HG02763 (cell line): Measurements from ENCODE around the gene IRF2.

ENCODE experiments used
- ATAC-seq: cut with Tn5 transposase; IDR thresholded peaks from one replicate; pipeline ENCODE4 v1.9.1; 2021; ENCODE audit warnings: mild to moderate bottlenecking, moderate library complexity; ENCODE audit not compliant: unreplicated experiment

The IRF2 gene

DNA sequence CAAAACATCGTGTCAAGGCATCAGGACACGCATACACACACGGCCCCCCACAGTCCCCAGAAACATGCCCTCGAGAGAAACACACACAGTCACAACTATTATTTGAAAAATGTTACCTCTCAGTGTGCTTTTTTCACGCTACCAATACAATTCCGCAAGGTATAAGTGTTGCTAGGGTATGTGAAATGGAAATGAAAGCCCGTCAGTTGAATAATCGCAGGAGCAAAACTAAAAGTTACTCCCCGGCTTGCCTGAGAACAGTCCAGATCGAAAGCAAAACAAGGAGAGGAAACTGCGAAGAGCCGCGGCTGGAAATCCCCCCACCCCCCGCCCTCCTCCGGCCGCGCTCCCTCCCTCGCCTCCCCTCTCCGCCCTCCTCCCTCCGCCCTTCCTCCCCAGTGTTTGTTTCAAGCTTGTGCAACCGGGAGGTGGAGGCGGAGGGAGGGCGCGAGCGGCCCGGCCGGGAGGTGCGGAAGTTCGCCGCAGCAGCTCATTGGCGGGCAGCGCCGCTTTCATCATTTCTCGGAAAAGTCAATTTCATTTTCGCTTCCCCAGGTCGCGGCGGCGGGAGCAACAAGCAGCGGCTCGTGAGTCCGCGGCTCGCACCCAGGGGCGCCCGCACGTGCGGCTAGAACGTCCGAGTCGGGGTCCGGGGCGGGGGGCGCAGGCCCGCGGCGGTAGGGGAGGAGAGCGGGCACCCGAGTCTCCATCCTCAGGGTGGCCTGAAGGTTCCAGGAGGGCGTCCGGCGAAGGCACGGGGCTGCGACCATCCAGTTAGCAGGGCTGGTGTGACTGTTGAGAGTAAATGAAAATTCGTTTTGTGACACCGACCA, at the start of gene IRF2:
IRF2 (minus strand) TSS at position 288 of the 833 bp plus-strand sequence. CDS start 45,486 bp downstream, outside the sequence.
- ATAC-seq, result peak; percentile 59

DNA sequence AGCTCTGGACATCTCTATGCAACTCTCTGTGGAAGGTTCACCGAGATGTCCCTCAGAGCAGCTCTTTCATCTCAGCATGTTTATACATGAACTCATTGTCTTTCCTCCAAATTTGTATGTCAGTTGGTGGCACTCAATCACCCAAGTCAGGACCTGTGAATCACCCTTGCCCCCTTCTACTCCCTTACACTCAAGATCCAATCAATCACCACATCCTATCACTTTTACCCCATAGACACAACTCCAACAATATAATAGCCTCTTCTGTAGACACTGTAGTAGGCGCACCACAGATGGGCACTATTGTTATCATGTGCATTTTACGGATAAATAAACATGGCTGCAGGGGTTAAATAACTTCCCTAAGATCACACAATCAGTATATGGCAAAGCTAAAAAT, 41.3 kb upstream of the IRF2 start:
- ATAC-seq, result no peak

DNA sequence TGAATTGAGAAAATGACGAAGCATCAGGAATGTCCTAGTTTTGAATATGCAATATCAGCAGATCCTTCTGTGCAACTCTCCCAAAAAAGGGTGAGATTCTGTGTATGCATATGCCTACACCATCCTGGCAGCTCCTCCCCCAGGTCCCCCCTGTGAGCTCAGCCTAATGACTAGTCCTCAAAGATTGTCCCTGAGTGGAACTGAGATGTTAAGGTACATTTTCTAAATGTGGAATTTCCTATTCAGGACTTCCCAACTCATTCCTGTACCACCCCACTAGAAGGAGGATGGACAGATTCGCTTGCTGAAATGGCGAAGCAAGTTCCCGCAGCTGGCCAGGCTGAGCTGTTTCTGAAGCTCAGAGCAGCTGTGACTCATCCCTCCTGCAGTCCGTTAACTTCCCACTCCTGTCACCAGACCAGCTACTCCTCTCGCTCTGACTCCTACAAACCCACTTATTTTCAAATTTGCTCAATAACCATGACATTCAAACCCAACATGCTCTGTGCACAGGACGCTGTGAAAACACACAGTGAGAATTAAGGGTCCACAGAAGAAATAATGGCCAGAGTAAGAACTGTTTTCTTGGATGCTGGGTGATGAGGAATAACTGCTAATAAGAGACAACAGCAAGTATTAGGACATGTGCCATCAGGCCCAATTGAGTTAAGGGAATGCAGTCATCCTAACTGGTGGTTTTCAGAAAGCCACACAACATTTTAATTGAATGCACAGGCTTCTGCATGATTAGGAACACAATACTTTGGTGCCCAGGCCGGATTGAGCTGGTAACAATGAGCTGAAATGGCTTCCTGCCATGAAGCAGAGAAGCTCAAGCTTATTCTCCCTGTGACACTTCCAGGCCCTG, 40.0 kb upstream of the IRF2 start:
- peak; percentile 96 for ATAC-seq

DNA sequence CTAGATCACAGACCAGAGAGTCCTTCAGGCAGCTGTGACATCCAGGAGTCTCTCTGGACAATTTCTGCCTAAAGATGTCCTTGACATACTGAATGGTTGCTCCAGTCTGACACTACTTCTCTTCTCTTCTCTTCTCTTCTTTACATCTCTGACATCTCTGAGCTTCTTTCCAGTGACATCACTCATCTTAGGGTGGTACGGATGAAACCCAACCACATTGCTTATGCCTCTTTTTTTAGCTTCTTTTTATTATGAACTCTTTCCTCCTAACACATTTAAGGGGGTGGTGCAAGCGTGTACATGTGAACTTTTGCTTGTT, 39.4 kb upstream of the IRF2 start:
- peak; percentile 16 for ATAC-seq

DNA sequence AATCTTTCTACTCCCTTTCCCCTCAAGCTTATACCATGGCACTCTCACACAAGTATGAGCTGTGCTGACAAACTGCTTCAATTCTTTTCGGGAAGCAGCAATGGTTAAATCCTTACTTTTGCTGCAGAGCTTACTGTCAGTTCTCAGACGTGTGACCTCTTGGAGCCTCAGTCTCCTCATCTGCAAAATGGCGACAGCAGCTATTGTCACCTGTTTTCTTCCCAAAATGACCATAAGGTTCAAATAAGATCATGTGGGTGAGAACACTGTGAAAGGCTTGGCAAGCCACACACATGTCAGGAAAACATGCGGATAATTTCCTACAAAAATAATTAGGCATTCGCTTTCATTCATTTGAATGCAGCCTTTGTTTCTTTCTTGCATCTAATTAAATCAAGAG, 36.8 kb upstream of the IRF2 start:
- ATAC-seq, result no peak

DNA sequence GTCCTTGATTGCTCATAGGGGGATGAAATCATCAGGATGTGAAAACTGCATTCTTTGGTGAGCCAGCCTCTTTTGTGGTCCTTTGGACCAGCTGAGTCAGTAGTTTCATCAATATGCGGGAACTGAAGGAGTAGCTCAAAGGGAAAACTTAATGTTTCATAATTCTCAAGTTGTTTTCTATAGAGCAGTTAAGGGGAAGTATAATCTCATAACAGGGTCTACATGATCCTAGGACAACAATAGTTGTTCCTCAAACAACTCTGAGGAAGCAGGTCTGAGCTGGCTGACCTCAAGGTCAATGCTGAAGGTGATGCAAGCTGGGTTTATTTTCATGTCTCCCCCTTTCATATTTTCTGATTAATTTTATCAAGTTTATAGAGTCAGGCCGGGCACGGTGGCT, 36.1 kb upstream of the IRF2 start:
- no peak for ATAC-seq

DNA sequence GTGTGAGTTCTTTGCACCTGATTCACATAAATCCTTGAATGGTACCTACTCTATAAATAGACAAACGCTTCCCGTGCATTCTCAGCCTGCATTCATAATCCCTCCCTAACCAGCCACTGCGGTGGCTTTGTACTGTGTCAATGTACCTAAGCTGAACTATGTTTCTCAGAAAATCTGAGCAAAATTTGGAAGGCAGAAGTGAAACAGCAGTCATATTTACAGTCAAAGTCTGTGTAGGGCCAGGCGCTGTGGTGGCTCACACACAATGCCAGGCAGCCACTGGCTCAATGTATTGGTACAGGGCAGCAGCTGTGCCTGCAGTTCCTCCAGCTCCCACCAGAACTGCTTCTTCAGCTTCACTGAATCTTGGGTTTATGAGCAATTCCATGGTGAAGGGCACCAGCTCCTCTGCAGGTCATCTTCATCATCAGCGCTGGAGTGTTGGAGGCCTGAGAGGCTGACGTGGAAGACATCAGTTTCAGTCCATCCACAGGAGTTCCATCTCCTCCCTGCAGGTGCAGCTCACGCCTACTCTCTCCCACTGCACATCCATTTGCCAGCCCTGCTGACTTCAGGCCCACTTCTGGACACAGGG, 32.3 kb upstream of the IRF2 start:
- peak; percentile 96 for ATAC-seq

DNA sequence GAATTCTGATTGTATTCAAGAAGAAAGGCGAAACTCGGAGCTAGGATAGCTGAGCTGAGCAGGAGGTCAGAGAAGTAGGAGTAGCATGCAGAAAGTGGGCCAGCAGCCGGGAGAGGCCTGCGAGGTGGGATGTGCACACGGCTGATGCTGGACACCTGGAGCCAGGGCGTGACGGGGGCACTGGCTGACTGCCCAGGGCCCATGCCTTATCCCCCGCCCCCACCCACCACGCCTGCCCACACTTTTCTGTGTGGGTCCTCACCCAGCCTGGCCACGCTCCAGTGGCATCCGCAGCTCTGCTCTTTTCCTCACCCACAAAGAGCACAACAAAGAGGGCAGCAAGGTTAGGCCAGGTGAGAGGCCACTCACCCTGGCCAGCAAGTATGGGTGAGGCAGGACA, 30.0 kb upstream of the IRF2 start:
- no peak for ATAC-seq

DNA sequence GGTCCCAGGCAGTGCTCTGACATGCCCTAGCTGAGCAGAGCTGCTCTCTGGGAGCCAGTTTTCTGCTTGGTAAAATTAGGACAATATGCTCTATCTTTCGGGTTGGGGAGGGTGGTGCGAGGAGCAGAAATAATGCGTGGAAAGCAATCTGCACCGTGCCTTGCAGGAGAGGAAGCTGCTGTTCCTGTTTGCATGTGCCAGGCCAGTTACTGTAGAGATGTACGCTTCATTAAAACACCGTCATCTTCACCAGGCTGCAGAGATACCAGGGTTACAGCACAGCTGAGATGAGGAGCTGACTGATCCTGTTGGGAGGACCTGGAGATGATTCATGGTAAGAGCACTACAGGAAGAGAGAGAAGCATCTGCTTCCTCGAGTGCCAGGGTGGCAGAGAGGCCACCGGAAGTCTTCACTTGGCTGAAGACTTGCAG, 29.5 kb upstream of the IRF2 start:
- ATAC-seq, result no peak

DNA sequence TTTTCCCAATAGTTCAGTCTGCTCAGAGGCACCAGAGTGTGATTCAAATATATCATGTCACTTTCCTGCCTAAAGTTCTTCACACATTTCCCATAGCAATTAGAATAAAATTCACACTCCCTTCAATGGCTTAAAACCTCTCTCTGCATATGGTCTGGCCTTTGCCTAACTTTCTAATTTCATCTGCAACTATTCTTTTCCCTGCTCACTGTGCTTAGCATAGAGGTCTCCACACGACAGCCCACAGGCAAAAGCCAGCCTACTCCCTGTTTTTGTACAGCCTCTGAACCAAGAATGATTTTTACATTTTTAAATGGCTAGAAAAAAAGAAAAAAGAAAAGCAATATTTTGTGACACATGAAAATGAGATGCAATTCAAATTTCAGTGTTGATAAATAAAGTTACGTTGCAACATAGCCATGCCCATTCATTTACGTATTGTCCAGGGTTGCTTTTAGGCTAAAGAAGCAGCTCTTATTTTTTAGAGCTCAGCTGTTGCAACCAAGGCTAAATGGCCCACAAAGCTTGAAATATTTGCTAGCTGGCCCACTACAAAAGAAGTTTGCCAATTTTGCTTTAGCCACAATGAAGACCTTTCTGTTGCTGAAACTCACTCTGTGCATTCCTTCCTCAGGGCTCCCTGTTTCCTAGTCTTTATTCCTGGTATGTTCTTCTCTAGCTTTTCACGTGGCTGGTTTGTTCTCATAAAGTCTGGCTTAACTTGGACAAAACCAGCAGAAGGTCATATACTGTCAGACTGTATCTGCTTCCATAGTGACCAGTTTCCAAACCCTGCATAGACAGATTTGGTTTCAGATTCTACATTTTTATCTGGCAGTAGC, 26.6 kb upstream of the IRF2 start:
- ATAC-seq, result no peak

DNA sequence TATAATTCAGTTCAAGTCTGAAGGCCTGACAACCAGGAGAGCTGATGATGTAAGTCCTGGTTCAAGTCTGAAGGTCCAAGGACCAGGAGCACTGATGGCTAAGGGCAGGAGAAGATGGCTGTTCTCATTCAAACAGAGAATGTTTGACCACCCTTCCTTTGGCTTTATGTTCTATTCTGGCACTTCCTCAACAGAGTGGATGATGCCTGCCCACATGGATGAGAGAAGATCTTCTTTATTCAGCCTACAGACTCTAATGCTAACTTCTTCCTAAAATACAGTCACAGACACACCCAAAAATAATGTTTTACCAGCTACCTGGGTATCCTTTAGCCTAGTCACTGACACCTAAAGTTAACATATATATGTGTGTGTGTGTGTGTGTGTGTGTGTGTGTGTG, 25.6 kb upstream of the IRF2 start:
- no peak for ATAC-seq

DNA sequence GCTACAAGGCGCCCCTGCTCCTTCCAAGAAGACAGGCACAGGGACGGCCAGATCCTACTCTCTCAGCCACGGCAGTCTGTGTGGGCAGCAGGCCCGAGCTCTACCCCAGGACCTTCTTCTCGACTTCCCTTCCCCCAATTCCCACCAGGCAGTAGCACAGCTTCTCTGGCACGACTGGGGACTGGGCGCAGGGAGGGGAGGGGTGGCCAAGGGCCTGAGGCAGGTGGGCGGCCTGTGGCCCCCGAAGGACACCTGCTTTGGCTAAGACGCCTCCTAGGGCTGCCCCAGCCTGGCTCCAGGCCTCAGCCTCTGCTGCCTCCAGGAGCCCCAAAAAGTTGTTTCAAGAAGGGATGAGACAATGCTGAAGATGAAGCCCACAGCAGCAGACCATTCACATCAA, 24.2 kb upstream of the IRF2 start:
- no peak for ATAC-seq

DNA sequence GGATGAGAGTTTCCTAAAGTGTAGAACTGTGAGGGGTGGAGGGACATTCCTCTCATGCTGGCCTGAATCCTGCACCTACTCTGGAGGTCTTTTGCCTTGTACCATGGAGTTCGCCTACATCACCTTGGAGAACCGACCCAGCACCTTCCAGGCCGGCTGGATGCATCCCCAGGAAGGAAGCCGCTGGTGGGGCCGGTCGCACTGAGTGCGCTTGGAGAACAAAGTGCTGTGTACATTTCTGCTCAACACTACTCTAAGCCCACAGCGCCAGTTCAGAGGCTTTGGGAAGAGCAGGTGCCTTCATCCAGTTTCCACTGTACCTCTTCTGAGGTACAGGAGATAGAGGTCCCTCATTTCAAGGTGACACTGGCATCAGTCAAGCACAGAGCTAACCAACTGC, 15.4 kb upstream of the IRF2 start:
- ATAC-seq, result no peak

DNA sequence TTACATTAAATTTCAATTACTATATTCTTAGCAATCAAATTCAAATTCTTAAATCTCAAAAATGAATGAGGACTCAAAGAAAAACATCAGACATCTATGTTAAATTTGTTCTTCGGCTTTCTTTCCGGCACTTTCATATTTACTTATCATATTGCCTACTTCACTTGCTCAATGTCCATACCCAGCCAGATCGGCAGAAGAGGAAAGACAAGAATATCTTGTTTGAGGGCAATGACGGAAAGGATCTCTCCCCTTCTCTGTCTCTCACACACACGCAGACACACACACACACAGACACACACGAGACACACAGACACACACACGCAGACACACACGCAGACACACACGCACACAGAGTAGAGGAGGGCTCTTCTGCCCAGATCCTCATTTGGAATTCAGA, 13.2 kb upstream of the IRF2 start:
- no peak for ATAC-seq

DNA sequence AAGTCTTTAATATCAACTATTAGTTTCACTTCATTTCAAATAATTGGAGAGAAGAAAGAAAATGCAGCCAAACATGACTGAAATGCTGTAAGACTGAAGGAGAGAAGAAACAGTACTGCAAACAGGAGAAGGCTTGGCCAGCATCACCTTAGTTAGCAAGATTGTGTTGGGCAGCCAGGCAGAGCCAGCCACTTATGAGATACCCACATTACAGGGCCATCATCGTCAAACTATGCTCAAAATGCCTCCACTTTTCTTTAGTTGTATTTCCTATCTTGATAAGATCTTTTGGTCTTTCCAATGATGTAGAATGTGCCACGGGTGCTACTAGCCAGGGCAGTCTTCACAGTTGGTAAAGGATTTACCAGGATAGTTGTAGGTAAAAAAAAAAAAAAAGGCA, 10.9 kb upstream of the IRF2 start:
- ATAC-seq, result no peak

DNA sequence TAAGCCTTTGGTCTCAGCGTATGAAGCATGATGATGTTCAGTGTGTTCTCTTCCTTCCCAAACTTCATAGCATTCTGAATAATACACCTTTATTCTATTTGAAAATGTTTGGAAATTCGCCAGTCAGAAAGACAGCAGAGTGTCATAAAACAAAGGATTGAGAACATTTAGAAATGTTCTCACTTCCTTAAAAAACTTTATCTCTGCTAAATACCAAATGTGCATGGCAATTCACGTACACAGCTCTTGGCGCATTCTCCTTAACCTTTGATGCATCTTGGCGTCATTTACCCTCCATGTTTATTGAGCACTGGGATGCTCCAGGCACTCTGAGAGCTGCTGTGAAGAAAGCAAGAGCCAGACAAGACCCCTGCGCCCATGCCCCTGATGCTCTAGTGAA, 7.2 kb upstream of the IRF2 start:
- ATAC-seq, result no peak

DNA sequence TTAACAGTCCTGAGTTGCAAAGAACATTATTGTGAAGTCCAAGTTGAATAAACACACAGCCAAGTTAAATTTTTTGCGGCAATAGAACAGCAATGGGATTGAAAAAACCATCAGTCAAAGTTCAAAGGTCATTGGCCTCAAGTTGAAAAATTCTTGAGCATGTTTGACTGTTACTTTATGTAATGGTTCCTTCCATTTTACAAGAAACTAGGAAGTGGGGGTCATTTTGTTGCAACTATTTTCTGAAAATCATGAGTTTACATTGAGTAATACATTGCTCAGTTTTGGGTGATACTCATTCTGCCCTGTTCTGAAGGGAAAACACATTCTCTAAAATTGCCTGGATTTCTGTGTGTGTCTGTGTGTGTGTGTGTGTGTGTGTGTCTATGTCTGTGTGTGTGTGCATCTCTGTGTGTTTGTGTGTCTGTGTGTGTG, 5.2 kb upstream of the IRF2 start:
- ATAC-seq, result no peak

DNA sequence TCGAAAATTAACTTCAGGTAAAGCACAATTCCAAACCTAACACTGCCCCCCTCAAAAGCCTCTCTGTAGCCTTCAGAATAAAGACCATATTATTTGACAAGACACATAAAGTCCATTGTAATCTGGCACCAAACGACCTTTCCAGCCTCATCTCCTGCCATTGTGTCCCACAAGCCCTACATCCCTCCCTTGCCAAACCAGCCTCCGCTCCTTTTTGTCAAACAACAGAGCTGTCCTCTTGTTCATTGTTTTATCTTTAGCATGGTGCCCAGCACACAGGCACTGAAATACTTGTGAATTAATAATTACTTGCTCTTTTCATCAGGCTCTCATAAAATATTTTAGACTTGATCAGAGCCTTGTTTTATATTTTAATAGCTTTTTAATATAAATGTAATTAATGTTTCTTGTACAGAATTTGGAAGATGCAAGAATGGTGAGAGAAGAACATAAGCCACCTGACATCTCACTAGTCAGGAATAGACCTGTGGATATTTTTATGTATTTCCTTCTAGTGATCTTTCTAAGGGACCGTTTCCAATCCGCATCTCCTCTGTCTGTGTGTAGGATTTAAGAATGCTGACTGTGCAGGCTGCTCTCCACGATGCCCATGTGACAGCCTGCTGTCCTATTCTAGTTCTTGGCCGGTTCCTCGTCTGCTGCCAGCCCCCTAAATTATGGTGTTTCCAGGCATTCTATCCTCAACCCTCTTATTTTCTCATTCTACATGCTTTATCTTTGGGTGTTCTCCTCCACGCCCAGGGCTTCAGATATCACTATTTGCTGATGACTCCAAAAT, 3.0 kb upstream of the IRF2 start:
- ATAC-seq, result no peak

DNA sequence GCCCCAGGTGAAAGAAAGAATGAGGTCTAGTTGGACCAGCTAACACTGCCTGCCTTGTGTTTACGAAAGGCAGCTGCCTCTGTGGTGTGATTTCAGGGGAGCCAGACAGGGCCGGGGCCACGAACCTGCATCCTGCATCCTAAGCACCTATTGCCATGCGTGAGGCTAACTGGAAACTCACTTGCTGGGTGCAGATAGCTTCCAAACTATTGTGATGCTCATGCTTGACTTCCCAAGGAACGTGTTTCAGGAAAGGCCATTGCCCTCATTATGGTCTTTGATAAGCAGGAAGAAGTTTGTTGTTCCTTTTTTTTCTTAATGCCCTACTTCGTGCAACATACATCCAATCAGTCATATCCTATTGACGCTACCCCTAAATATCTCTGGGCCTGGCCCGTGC, 2.3 kb upstream of the IRF2 start:
- ATAC-seq, result no peak

DNA sequence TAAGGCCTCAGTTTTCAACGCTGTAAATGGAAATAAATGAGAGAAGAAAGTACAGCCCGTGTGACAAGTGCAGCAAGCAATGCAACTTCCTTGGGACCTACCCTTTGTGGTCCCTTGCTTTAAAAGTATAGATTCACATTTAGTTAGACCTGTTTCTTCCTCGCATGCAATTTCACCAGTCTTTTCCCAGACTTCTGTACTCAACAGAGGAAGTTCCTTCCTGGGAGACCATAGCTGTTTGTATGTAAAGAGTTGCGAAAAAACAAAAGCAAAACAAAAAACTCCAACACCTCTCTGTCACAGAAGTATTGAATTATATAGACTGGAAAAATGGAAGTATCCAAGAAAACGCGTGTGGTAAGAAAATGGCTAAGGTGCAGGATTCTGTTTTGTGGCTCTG, 1.1 kb upstream of the IRF2 start:
- ATAC-seq, result no peak
